Right renal pelvis (tissue), 4 donors: ENCODE data around the gene SLC41A3. TPM values are rescaled to one million over a fixed set of nuclear protein-coding genes. Genes with fewer than 3 reads are reported as not detected.

Source experiments
- DNase-seq, 4 donors: peaks; one replicate each; pipeline ENCODE4 v3.0.0-alpha.2; 2013; ENCODE audit warnings: low read depth in 4 of 4, low spot score in 3 of 4, missing footprints in 1 of 4
- polyA plus RNA-seq, 4 donors: library from polyadenylated mRNA; unstranded; fragments of 120-200 nt; gene quantifications; one replicate each; pipeline ENCODE4 v1.2.1, GENCODE V29; 2013; ENCODE audit not compliant: insufficient read length in 4 of 4

SLC41A3 gene
- polyA plus RNA-seq, result 10 to 100 TPM; 76.5 to 86.7 (median 77.7) TPM

GRCh38 chr3:126083913-126084767 is at the start of gene SLC41A3:
TSS of gene SLC41A3 (minus strand) at chr3:126084124. CDS start at chr3:126068219, 15,905 bp downstream.
- DNase-seq, result peak; percentile 50 to 70 (median 66)

DNA sequence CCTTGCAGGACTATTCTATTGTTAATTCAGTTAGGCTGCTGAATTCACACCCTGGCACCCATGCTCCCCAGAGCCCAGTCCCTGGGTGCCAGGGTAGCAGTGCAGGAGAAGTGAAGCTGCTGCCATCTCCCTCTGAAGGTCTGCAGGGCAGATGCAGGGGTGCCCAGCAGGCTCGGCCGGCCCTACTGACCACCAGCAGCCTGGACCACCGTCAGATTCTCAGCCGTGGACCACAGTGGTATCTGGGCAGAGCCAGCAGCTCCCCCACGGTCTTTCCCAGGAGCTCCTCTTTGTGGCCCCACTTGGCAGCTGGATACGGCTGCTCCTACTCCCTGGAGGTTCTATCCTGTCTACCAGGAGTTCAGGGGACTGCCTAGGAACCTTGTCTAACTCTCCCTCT is 49.7 kb upstream of the SLC41A3 start:
- DNase-seq, result no peak

- peak in 3 of 4 donors; percentile 8 to 36 (median 18) for DNase-seq
These were observed 49.0 kb upstream of the SLC41A3 start for GRCh38 chr3:126132751-126133511.

- DNase-seq, result no peak
These were observed 48.2 kb upstream of the SLC41A3 start for GRCh38 chr3:126131881-126132750.

- DNase-seq, result no peak
These were observed 47.2 kb upstream of the SLC41A3 start for GRCh38 chr3:126130981-126131745.

DNA sequence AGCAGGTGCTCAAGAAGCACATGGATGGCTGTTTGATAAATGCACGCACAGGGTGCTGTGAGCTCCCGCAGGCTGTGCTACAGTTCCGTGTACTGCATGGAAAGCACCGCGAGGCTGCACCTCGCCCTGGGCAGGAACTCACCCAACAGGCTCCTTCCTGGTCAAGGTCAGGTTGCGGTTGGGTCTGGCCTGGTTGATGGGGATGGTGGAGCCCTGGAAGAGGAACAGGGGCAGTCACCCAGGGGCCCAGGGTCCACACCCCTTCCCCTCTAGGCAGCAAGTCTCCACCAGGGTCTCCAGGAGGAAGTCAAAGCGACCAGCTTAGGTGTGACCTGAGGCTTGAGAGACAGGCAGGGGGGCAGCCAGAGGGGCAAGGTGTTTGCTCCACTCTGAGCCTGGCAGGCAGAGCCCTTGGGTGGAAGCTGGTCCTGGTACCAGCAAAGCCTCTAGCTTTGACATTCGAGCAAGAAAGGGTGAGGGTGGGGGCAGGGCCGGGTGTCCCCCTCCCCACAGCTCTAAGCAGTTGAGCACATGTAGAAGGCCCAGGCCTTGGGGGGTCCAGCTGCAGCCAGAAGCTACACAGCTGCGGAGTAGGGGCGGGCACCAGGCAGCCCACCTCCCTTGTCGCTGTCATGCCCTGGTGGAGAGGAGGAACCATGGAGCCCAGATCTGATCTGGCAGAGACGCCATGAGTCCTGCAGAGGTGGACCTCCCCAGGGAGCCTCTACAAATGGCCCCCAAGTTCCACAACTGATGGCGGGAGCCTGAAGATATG is 46.3 kb upstream of the SLC41A3 start:
- DNase-seq, result no peak

GRCh38 chr3:126129398-126129891 is 45.5 kb upstream of the SLC41A3 start:
- DNase-seq, result no peak

GRCh38 chr3:126128504-126129397 is 44.8 kb upstream of the SLC41A3 start:
- no peak for DNase-seq

- DNase-seq, result no peak
These were observed 44.0 kb upstream of the SLC41A3 start for GRCh38 chr3:126127904-126128303.

DNA sequence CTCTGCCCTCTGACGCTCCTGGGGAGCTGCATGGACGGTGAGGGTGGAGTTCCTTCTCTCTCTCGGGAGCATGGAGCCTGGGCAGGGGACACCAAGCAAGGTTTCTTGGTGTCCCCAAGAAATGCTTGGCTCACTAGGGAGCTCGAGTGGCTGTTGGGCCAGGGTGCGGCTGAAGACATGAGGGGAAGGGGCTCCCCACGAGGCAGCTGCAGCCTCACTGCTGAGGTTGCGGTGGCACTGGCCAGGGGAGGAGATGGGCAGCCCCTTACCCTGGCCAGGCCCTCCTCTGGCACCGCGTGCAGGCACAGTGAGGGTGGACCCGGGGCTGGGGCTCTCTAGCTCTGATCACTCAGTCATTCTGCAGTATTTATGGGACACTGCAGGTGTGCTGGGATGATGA is 43.5 kb upstream of the SLC41A3 start:
- DNase-seq, result no peak

GRCh38 chr3:126126811-126127431 is 43.0 kb upstream of the SLC41A3 start:
- DNase-seq, result no peak

DNA sequence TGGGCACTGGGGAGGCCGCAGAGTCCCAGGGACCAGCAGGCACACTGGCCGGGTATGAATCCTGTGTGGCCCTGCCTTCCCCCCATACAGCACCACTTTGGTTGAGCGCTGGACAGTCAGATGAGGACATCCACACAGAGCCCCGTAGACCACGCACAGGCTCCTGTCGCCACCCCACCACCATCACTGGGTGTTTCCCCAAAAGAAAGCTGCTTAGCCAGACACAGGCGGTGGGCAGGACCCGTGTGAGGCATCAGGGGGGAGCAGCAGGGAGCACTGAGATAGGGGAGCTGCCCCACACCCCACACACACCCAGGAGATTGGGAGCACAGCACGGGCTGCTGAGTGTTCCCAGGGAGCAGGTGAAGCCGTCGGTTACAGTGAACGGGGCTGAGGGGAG is 42.4 kb upstream of the SLC41A3 start:
- DNase-seq, result no peak

GRCh38 chr3:126125781-126126251 is 41.9 kb upstream of the SLC41A3 start:
- DNase-seq, result no peak

- no peak for DNase-seq
These were observed 41.4 kb upstream of the SLC41A3 start for GRCh38 chr3:126125341-126125740.

- DNase-seq, result no peak
These were observed 41.0 kb upstream of the SLC41A3 start for GRCh38 chr3:126124896-126125295.

GRCh38 chr3:126124148-126124868 is 40.4 kb upstream of the SLC41A3 start:
- no peak for DNase-seq

- no peak for DNase-seq
These were observed 37.7 kb upstream of the SLC41A3 start for GRCh38 chr3:126121632-126122031.
